HG02571 (cell line): Measurements from ENCODE around the gene BMP8A.
"Not testable (repeated sequence)": the region's sequence is repeated elsewhere in the genome, so short reads cannot be mapped to it uniquely, and the experiment has no call there.

Experiments used
- ATAC-seq: cut with Tn5 transposase; IDR thresholded peaks from one replicate; pipeline ENCODE4 v1.9.1; 2021; ENCODE audit warnings: mild to moderate bottlenecking, moderate library complexity; ENCODE audit not compliant: unreplicated experiment

Gene BMP8A

DNA sequence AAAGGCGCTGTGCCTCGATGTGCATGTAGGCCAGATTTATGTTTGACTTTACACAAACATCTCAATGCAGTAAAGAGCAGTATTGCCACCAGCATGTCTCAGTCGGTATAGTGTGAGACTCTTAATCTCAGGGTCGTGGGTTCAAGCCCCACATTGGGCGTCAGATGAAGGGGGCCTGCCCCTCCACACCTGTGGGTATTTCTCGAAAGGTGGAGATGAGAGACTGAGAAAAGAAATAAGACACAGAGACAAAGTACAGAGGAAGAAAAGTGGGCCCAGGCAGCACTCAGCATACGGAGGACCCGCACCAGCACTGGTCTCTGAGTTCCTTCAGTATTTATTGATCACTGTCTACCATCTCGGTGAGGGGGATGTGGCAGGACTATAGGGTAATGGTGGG, 13.0 kb downstream of the BMP8A start:
- ATAC-seq: not testable (repeated sequence)

DNA sequence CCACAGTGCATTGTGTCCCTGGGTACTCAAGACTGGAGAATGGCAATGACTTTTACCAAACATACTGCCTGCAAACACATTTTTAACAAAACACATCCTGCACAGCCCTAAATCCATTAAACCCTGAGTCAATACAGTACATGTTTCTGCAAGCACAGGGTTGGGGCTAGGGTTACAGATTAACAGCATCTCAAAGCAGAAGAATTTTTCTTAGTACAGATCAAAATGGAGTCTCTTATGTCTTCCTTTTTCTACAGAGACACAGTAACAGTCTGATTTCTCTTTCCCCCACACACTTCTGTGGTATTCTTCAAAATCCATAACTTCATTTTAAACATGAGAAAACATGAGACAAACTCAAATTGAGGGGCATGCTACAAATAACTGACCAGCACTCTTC, 13.9 kb downstream of the BMP8A start:
- ATAC-seq: no peak

DNA sequence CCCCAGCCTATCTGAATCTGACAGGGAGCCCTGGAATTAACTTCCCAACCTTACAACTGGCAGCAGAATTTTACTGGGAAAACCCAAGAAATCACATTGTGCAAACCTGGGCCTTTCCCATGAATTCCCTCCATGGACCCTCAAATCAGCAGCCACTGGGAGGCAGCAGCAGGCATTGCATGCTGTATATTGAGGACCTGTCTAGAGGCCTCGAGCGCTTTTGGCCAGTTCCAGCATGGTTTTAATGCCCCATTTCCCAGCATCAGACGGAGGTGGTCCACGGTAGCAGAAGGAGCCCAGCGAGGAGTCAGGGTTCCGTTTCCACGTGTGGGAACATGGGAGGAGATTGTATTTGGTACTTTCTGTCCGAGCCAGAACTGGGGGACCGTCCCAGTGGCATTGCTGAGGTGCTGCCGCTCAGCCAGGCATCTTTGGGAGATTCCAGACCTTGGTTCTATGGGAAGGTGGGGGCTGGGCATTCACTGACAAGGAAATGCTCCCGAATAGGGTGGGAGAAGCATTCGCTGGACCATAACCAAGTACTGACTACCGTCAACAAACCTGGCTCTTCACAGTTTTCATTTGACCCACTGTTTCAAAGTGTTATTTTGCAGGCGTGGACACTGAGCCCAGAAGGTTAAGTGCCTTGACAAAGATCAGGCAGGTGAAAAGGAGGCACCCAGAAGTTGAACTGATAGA, 15.9 kb downstream of the BMP8A start:
- no peak for ATAC-seq

DNA sequence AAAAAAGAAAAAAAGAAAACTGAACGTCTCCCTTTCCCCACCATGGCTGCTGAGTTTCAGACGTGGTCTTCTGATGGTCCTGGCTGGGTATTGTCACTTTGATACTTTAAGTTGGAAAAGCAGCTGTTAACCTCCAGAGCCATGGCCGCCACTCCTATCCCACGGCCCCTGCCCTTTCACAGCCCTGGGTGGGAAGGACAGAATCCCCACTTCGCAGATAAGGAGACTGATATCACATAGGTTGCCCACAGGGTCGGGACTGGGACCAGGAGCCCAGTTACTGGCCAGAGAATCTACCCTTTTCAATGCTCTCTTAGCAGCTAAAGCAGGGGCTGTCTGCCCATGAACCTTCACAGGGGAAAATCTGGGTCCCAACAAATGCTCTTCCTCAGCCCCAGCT, 16.8 kb downstream of the BMP8A start:
- ATAC-seq: no peak

DNA sequence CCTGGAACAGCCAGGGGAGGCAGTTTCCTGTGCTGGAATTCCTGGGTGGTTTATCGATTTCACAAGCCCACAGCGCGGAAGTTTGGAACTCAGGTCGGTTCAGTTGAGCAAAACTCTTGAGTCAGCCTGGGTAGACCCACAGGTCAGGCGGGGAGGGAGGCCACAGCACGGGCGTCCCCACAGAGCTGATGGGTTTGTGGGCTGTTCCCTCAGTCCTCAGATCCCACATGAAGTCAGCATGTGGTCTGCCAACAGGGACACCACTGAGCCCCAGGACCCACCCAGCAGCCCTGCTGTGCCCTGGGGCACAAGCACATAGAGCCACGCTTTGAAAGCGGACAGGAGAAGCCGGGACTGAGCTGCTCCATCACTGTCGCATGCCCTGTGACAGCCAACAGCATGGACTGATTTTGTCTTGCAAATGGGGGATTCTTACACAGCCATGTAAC, 17.4 kb downstream of the BMP8A start:
- ATAC-seq: peak; percentile 14

DNA sequence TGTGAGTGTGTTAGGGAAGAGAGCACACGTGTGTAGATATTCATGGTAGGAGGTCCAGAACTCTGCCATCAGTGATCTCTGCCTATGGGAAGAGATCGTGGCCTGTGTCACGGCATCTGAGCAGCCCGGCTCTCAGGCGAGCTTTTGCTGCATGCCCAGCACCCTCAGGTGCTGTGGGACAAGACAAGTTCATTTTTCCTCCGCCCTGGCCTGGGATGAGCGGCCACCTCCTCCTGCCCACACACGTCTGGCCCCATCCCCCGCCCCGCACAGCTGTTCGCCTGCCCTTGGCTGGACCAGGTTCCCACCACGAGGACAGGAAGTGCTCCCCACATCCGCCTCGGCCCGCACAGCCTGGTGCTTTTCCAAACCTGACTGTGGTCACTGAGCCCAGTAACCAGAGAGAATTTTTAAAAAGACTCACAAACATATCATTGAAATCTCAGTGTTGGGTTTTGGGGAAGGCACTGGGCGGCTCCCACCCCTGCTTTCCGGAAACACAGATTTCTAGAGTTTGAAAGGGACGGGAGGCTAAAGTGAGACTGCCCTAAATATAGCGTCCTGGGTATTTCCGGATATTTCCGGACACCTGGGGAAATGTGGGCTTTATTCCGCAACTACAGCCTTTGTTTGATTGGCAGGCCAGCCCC, 18.0 kb downstream of the BMP8A start:
- ATAC-seq: peak; percentile 55

DNA sequence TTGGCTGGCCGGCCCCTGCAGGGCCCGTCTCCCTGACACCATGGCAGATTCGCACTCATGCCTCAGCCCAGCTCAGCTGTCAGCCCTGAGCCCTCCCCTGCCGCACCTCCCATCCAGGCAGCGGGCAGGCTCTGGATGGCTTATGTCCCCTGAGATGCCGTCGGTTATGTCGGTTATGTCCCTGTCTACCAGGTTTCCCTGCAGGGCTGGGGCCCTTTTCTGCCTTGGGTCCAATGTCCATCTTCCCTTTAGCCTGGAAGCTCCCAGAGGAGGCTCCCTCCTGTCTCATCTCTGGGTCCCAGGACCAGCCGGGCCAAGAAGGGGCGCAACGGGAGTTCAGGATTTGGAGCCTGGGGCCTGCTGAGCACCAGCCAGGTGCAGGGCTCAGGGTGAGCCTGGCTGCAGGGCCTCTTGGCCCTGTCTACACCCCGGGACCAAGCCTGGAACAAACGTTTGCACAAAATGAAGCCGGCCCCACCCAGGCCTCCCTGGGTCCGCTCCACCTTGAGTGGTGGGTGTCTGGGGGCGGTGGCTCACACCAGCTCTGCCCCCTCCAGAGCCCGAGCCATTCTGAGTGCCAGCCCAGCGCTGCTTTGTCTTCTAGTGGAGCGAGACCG, 19.2 kb downstream of the BMP8A start:
- ATAC-seq: not testable (repeated sequence)

DNA sequence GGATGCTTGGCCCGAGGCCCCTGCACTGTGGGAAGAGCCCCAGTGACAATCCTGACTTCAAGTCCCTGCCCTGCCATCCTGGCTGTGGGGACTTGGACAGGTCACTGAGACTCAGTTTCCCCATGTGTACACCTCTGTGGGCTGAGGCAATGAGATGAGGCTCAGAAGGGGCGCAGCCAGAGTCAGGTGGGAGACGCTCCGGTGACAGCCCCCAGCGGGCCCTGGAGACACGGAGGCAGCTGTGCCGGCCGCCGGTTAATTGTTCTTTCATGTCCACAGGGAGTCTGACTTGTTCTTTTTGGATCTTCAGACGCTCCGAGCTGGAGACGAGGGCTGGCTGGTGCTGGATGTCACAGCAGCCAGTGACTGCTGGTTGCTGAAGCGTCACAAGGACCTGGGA, 20.0 kb downstream of the BMP8A start:
- ATAC-seq: not testable (repeated sequence)

DNA sequence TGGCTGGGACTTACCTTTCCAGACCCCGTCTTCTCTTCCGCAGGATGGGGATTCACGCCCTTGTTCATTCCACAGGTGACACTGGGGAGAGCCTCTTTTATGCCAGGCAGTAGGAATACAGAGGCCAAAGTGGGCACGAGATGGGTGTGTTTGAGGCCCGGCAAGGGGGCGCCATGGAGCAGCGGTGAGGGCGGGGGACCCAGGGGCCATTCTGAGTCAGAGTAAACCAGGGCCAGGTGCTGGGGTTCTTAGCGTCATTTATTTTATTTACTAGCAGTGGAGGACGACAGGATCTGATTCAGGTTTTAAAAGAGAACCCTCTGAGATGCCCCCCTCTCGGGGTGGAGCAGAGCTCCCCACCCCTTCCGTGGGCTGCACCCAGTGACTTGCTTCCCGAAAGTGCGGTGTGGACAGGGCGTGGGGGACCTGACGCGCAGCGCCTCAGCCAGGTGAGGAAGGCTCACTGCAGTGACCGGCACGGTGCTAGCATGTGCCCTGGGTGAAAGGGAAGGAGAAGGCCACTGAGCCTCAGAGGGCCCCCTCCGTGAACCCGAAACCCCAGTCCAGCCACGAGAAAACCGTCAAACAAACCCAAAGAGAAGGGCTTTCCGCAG, 20.9 kb downstream of the BMP8A start:
- ATAC-seq: not testable (repeated sequence)

DNA sequence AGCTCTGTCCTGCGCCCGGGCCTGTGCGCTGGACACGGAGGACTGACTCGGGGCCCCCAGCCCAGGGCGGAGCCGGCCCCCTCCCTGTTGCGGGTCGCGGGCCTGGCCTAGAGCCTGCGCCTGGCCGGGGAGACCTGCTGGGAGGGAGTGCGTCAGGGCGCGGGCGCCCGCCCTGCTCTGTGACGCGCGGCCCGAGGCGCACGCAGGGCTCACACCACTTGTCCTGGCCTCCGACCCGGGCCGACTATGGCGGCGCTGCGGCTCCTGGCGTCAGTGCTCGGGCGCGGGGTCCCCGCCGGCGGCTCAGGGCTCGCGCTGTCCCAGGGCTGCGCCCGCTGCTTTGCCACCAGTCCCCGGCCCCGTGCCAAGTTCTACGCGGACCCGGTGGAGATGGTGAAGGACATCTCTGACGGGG, 23.3 kb downstream of the BMP8A start:
- ATAC-seq: not testable (repeated sequence)

DNA sequence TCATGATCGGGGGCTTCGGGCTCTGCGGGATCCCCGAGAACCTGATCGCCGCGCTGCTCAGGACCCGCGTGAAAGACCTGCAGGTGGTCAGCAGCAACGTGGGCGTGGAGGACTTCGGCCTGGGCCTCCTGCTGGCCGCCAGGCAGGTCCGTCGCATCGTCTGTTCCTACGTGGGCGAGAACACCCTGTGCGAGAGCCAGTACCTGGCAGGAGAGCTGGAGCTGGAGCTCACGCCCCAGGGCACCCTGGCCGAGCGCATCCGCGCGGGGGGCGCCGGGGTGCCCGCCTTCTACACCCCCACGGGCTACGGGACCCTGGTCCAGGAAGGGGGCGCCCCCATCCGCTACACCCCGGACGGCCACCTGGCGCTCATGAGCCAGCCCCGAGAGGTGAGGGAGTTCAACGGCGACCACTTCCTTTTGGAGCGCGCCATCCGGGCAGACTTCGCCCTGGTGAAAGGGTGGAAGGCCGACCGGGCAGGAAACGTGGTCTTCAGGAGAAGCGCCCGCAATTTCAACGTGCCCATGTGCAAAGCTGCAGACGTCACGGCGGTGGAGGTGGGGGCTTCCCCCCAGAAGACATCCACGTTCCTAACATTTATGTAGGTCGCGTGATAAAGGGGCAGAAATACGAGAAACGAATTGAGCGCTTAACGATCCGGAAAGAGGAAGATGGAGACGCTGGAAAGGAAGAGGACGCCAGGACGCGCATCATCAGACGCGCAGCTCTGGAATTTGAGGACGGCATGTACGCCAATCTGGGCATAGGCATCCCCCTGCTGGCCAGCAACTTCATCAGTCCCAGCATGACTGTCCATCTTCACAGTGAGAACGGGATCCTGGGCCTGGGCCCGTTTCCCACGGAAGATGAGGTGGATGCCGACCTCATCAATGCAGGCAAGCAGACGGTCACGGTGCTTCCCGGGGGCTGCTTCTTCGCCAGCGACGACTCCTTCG, 24.0 kb downstream of the BMP8A start:
- ATAC-seq: not testable (repeated sequence)

DNA sequence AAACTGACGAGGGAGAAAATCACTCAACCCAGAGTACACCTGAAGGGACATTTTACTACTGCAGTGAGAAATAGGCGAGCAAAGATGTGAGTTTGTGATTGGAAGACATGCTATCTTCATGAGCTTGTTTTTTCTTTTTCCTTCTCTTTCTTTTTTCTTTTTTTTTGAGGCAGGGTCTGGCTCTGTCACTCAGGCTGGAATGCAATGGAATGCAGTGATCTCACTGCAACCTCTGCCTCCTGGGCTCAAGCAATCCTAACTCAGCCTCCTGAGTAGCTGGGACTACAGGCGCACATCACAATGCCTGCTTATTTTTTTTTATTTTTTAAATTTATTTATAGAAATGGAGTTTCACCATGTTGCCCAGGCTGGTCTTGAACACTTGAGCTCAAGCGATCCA, 25.4 kb downstream of the BMP8A start:
- ATAC-seq: not testable (repeated sequence)

DNA sequence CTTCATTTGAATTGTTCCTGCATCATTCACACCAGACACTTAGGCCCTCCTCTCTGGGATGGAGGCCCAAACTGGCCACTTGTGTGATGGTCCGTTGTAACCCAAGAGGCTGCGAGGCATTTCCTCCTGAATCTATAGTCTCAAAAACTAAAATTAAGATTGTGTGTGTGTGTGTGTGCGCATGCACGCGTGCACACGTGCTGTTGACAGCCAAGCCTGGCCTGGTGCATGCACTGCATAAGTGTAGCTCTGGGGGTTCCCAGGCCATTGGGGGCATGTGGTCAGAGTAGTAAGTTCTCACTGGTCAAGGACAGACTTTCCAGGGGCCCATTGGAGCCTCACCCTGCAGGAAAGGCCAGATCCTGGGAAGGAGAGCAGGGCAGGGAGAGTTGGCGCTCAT, 26.5 kb downstream of the BMP8A start:
- ATAC-seq: not testable (repeated sequence)

DNA sequence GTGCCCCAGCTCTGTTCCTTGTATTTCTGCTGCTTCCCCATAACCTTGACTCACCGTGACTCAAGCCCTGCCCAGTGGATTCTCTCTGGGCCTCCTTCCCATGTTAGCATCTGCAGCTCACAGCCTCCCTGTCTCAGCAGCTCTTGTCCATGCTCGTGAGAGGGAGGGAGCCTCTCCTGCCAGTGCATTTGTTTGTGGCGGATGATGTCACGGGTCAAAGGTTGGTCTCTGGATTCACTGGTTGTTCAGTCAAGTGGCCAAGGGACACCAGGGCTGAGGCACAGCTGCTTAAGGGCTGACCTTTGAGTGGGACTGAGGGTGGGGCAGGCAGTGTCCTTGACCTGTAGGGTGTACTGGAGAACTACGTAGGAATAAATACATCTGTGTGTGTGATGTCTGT, 27.9 kb downstream of the BMP8A start:
- ATAC-seq: not testable (repeated sequence)

DNA sequence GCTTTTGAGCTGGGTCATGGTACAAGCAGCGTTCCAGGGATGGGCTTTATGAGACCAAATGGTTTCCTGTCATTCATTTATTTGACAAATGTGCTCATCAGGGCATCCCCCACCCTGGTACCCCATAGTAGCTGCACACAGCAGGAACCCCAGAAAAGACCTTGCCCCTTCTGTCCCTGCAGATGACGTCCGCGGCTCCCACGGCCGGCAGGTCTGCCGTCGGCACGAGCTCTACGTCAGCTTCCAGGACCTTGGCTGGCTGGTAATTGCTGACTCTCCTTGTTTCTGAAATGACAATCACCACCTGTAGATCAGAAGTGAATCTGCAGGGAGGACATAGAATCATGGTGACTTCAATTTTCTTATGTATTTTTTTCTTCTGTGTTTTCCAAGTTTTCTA, 30.8 kb downstream of the BMP8A start:
- ATAC-seq: not testable (repeated sequence)

DNA sequence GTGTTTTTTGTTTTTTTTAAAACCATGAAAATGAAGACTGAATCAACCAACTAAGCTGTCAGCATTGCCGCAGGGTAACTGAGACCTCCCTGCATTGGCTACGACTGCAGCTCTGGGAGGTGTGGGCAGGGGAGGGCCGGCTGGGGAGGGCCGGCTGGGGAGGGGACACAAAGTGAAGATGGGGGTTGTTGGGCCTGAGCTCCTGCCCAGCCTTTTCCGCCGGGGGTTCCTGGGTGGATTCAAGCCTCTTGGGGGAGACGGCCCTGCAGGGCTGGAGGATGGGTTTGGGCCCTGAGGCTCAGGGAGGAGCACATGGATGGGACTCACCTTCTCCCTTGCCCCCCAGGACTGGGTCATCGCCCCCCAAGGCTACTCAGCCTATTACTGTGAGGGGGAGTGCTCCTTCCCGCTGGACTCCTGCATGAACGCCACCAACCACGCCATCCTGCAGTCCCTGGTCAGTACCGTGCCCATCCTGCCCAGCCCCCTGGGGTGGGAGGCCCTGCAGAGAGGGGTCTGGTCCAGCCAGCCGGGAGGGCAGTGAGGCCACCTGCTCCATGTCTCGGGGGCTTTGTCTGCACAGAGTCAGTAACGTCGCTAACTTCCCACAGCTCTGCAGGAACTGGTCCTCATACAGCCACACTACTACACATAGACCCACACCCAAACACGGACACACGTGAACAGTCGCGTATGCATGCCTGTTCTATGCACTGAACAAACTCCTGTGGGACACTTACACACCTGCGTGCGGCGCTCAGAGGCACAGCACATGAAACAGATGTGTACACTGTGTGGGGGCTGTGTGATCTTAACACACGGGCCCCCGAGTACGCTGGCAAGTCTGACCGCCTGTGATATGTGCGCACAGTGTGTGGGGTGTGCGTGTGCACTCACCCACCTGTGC, 31.5 kb downstream of the BMP8A start:
- ATAC-seq: no peak

DNA sequence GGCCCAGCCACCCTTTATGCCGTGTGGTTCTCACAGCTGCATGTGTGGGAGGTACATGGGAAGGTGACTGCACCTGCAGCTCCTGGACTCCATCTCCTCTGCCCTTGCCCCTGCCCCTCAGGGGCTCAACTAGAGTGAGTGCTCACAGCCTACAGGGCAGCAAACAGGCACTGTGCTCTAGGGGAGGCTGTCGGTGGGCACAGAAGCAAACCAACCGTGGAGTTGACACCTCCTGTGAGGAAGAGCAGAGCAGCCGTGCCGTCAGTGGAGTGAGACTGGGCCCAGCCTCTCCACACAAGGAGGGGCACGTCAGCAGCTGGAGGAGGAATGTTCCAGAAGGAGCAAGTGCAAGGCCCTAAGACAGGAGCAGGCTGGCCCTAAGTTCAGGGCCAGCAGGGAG, 32.7 kb downstream of the BMP8A start:
- no peak for ATAC-seq

DNA sequence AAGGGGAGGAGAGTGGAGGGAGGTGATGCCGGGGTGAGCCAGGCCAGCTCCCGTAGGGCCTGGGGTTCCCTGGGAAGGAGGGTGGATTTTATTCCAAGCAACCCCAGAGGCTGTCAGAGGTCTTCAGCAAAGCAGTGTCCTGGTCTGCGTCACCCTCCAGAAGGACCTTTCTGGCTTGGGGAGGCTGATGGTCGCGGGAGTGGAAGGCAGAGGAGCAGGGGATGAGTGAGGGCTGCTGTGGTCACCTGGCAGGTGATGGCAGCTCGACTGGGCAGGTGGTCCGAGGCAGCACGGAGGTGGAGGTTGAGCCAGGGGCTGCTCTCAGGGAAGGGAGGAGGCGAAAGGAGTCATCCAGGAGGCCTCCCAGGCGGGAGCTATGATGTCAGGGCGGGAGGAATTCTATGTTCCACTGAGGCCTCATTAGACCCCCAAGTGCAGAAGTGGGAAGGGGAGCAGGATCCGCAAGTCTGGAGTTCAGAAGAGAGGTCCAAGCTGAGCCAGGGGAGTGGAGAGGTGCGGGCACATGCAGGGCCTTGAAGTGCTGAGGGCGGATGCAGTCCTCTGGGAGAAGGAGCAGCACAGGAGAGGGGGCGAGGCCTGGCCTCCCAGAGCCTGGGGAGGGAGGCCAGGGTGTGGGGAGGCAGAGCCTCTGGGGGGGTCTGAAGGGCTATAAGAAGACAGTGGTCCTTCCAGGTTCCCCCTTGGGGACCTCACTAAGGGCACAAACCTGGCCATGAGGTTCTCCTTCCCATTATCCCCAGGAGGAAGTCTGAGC, 33.3 kb downstream of the BMP8A start:
- no peak for ATAC-seq
